HUDEP-2 (cell line): Measurements from ENCODE around the gene MACROD2.

ENCODE experiments used
- DNase-seq, 76 experiments: peaks; one replicate each; lab custom pipeline; 2025; ENCODE audit not compliant: unreplicated experiment in 76 of 76; lab: John Stamatoyannopoulos, UW

Gene MACROD2

DNA sequence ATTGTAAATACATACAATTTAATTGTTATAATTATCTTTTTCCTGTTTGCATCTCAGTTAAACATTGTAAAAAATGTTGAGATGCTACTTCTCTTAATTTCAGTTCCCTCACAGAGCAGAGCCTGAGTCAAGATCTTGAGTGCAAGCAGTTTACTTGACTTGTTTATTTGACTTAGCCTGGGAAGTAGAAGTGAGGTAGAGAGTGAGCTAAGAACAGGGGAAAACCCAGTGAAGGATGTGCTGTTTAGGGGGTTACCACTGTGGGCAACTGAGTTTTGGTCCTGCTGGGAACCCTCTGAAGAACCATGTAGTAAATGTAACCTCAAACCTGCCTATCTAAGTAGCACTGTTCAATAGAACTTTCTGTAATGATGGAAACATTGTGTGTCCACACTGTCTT, 837.3 kb downstream of the MACROD2 start:
- no peak for DNase-seq

DNA sequence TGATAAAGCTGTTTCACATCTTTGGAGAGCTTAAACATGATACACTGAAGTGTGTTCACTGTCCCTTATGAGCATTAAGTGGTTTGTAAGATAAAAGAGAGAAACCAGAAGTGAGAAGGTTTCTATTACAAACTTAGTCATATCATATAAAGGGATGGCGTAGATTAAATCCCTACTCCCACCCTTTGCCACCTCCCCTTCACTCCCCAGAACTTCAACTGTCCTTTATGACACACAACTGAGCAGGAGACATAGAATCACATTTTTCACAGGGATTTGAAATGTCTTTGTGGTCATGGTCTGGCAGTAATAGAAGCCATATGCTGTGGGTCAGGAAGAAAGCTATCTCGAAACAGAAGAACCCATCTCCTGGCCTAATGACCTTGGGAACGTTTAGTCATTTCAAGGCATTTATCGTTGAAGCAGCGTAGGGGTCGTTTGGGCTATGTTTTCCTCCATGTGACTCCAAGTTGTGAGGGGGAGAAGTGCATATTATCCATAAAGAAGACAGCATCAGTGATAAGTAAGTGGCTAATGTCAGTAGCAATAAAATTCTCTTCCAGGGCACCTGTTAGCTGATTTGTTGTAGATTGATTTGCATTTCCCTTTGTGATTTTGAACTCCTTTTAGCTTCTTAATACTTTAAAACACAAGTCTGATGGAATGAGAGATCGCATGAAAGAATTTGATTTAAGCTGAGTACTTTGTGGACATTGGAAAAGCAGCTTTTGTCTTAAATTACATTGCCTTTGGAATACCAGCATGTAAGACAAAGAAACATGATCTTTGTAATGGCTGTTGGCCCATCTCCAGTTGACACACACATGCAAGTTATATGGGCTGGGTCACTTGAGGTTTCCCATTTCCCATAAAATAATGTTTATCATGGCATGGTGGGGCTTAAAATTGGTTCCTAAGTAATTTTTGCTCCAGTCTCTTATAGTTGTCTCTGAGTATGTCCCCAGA, 843.6 kb downstream of the MACROD2 start:
- DNase-seq, result no peak

DNA sequence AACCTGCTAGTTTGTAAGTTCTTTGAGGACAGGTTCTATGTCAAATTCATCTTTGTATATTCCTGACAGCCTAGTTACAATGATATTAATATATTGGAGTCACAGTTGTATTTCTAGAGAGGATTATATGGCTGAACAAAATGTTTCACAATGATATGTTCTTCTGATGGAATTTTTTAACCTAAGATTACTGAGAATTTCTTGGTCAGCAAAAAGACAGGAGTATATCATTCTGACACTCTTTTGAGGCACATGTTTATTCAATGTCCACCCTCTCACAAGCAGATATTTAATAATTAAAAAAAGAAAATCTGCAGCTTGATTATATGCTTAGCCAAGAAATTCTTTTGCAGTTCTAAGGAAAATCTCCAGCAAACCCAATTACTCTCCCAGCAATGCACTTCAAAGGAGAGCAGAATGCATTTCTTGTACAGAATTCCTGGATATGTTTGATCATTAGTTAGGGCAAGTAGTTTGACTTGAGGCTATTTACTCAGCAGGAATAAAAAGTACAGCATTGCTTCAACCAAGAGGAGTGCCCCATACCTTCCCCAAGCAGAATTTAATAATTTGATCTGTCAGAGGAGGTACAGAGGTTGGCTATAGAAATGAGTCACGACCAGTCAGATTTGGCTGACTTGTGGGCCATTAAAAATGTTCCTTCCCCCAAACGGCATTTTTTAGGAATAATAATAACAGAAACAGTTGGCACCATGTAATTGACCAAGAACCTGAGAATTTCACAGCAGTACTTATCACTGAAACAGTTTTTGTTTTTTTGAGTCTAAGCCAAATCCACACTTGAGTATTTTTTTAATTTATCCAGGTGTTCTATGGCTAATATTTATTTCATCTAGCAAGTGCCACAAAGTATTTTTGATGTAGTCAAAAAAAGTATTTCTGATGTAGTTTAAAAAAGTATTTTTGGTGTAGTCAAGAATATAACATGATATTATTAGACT, 850.2 kb downstream of the MACROD2 start:
- no peak for DNase-seq

DNA sequence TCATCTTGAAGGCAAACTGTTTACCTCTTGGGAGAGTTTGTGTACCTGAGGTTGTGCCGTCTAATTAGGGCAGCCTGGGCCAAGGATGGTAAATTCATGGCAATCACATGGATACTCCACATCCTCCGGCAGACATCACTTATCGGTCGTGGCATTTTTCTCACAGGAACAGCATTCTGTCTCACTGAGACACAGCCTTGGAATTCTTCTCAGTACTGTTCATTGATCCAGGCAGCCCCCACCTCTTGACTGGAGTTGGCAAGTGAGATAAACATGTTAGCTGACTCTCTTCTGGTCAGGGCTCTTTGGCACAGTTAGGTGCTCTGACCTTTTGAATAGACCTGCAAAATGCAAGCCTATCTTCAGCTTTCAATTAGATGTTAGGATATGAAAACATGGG, 853.5 kb downstream of the MACROD2 start:
- no peak for DNase-seq

DNA sequence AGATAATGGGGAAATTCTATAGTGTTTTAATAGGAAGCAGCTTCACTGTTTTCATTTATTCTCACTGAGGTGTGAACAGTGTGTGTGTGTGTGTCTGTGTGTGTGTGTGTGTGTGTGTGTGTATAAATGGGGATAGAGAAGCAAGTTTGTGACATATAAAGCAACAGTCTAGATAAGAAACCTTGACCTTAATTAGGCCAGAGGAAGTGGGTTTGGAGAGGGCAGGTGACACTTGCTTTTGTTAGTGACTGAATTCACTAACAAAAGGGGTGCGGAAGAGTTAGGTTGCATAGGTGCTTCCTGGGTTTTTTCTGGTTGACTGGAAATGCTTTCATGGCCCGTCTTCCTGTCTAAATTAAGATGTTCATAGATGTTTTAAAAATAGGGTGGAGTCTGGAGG, 857.8 kb downstream of the MACROD2 start:
- no peak for DNase-seq

DNA sequence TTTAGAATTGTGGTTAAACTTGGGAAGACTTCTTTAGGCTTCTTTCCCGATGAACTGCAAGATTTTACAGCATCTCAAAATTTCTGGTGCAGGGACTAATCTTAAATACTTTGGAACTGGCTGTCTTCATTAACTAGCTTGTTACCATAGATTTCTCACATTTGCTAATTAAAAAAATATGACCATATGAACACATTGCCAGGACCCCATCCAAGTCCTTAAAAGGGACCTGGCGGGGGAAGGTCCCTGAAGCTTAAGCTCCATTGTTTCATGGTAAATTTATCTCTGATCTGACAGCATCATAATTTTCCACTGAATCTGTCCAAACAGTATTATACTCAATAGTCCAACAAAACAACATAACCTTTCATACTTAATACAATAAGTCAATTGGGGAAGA, 859.9 kb downstream of the MACROD2 start:
- DNase-seq, result no peak

DNA sequence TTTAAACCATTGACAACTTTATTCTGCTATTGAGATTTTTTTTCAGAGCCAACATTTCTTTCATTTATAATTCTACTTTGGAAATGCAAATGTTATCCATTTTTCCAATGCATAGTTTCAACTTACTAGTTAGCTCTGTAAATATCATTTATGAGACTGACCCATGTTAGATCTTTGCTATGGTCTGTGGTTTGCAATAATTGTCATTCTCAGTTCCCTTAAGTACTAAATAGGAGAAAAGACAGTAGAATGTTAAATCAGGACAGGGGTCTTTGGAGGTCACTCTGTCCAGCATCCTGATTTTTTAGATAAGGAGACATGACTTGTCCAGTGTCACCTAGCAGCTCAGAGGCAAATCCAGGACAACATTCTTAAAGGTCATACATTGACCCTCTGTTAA, 864.3 kb downstream of the MACROD2 start:
- DNase-seq, result no peak

DNA sequence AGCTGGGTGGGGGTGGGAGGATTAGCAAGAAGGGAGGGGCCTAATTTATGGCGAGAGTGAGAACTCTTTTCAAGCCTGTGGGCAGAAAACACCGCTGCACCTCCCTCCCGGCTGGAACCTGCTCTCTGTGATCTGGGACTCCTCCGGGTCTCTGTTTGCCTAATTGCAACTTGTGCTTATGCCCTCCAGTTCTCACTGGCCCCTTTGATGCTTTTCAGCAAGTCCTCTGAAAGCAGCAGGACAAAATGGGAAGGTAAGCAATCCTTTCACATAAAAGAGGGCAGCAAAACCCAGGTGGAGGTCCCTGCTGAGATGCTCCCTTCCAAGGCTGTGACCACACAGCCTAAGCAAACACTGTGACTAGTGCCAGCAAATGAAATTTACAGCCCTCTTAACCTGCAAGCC, 865.1 kb downstream of the MACROD2 start:
- no peak for DNase-seq

DNA sequence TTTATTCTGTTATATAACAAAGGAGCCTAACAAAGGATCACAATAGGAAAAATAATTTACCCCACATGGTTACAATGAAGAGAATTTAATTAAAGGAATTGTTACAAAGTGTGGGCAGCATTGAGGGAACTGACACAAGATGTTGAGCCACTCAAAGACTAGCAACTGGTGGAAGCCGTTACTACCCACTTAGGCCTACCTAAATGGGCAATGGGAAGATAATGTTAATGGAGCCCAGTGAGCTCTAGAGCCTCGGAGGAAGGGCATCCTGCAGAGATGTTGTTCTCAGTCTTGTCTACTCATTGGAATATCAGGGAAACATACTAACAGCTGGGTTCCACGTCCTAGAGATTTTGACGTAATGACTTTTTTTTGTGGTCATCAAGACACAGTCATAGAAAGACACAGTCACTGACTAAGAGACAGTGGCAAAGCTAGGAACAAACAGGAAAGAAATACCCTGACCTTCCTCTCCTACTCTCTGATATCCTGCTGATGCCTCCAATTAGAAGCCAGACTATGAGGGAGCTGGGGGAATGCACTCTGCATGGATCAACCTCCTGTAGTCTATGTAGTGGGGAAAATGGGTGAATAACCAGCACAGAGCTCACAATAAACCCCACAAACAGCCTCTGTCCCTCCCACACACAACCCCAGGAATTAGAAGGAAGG, 865.8 kb downstream of the MACROD2 start:
- DNase-seq, result no peak

DNA sequence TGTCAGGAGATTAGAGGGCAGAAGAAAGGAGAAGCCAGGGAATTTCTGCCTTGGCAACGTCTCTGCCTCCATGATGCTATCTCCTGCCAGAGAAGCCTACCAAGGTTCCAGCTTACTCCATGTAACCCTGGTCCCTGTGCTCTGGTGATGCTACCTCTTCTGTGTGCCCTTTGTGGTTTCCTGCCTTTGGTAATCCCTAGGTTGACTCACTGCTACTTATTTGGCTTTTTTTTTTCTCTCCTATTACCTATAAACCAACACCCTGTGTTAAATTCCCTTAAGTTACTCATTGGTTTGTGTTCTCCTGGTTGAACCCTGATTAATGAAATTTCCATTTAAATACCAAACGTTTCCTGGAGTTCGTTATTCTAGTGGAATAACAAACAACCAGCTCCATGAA, 869.9 kb downstream of the MACROD2 start:
- DNase-seq, result no peak

DNA sequence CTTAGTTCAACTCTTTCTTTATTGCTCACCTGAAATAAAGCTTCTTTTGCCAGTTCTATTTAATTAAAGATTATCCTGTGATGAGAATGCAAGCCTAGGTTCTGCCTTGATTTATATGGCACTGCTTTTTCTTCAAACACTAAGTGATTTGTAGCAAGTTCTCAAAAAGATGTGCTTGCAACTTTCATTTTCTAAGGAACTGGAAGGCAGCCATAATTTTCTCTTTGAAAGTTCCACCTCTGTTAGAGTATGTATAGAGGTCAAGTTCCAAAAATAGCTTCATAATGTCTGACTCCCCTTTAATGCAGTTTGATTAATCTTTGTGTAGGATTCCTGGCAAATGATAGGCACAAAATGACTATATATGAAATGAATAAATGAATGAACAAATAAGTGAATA, 870.4 kb downstream of the MACROD2 start:
- DNase-seq, result no peak

DNA sequence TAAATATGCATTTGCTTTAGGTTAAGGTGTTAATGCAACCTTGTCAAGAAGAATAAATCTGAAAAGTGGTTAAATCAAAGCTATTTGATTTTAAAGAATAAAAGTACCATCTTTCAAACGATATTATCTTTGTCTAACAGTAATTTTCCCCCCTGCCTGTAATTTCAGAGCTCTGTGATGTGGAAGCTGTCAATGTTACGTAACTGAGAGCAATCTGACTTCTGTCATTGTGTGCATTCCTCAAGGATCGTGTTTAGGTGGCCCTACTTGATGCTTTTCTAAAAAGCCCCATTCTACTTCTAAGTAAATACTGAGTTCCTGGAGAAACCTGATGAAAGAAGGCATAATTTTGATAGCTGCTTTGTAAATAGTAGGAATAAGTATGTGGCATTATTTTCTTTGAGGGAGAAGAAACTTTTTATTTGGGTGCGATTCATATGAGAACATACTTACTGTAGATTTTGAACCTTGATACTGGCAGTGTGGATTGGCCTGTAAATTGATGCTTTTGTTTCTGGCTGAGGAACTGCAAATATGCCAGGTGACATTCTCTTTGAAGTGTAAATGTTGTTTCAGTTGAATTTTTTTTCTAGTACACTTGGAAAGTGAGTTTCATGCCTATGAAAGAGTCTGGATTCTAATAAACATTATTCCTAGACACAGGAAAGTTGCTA, 871.7 kb downstream of the MACROD2 start:
- no peak for DNase-seq

DNA sequence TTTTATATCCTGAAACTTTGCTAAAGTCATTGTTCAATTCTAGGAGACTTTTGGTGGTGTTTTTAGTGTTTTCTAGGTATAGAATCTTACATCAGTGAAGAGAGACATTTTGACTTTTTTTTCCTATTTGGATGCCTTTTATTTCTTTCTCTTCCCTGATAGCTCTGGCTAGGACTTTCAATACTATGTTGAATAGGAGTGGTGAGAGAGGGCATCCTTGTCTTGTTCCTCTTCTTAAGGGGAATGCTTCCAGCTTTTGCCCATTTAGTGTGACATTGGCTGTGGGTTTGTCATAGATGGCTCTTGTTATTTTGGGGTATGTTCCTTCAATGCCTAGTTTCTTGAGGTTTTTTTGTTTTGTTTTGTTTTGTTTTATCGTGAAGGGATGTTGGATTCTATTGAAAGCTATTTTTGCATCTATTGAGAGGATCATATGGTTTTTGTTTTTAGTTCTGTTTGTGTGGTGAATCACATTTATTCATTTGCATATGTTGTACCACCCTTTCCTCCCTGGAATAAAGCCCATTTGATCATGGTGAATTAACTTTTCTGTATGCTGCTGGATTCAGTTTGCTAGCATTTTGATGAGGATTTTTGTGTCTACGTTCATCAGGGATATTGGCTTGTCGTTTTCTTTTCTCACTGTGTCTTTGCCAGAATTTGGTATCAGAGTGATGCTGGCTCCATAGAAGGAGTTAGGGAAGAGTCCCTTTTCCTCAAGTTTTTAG, 882.1 kb downstream of the MACROD2 start:
- DNase-seq, result no peak

DNA sequence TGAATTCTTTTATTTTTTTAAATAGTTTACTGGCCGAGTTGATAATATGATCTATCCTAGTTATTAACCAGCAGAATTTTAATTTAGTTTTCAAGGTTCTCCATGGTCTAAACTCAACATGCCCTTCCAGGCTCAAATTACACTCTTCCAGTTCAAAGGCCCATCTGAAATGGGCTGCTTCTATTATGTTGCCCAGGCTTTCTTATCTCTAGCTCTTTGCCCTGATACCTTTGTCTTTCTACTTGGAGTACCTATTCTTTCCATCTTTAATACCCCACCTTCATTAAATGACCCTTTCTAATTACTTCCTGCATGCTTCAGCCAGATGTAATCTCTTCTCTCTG, 883.3 kb downstream of the MACROD2 start:
- DNase-seq, result no peak

DNA sequence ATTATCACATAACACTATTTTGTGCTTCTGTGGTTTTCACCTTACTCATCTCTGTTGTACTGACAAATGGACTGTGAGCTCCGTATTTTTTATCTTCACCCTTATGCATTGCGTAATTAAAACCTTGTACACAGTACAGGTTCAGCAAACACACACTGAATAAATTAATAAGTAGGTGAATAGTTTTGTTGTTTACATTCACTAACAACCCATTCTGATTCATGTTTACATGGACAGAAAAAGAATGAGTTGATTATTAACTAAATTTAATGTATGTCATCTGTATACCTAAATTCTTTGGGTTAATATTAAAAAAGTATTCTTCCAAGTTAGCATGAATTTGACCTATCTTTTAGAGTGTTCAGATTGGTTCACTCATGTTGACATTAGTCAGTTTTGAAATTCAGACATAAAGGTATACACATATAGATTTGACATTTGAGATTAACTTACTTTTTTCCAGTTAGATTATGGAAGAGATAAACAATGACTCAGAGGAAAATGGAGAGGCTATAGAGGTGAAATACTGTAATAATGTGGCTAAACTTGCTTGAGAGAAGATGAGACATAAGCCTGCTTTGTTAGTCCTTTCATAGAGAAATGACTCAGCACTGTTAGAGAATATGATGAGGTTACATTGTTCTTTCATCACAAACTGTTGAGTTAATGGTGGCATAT, 883.8 kb downstream of the MACROD2 start:
- no peak for DNase-seq

DNA sequence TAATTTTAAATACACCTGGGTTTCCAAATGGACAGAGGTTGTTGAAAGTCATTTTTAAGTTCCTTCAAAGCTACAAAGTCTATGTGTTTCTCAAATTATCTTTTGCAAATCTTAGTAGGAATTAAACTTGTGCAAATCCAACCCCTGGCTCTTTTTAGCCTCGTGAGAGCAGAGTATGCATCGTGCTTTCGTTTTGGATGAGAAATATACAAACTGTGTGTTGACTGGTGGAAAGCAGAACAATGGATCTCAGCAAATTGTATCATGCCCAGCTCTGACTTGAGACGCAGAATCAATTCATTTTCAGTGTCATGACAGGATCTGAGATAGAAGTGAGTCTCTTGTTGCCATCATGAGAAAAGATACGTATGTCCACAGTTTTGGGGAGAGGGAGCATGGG, 884.5 kb downstream of the MACROD2 start:
- DNase-seq, result no peak

DNA sequence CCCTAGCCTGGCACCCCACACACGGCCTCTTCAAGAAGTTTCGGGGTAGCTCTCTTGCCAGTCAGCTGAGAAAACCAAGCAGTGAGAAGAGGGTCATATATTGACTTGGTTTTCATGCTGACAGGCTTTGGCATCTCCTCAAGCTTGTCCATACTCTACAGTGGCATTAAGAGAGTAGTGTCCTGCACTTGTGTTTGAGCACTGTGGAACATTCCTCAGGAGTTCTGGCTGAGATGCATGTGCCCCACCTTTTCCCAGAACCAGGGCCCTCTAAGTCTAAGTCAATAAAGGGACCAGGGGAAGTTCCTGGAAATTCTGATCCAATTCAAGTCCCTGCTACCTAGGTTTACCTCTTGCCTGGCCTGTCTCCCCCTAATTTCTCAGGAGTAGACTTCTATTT, 886.2 kb downstream of the MACROD2 start:
- DNase-seq, result no peak

DNA sequence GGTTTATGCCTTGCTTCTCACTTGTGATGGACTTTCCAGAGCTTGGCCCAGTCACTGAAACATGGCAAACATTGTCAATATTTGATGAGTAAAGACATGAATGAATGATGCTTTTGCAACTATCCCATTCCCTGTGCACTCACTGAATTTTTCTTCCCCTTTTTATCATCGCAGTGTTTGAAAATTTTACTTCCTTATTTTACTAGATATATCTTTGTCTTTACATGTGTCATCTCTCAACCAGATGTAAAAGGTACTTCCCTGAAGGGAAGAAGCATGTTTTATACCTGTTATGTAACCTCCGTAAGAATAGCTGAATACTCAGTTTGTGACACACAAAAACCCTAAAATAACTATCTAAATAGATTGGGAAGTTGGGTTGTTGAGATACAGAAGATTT, 886.8 kb downstream of the MACROD2 start:
- no peak for DNase-seq

DNA sequence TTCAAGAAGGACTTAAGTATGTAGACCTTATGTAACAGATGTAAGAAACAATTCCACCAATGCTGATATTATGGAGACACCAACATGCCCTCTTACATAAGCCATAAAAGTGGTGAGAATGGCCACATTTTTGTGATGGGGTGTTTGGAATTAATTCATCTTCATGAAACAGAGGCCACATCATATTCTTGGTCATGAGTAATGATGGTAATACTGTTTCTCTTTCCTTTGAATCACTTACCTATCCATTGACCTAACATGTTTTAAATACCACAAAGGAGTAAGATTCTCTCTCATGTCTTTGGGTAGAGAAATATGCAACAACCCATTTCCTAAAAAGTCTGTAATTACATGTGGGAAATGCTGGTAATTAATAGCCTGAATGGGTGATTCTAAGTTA, 887.5 kb downstream of the MACROD2 start:
- no peak for DNase-seq
